T-cell (primary cell): ENCODE results near the gene C10orf90. TPM values are rescaled to one million over a fixed set of nuclear protein-coding genes. Genes with fewer than 3 reads are reported as not detected.

Experiments used
- ATAC-seq, 4 experiments: fragments of 200-7000 bp in 3 of 4; fragments of 150-1000 bp in 1 of 4; cut with Tn5 transposase; replicated peaks in 1 of 4; 1 replicate in 3 of 4; 2 replicates in 1 of 4; pipeline ENCODE4 v1.10.0; 2021; ENCODE audit warnings: moderate library complexity in 3 of 4, mild to moderate bottlenecking in 2 of 4, moderate number of reproducible peaks in 1 of 4
- CTCF ChIA-PET, 2 donors: fragments of 300-600 bp; sonication (Branson Sonifier 250); formaldehyde crosslinking; loops; one replicate each; lab custom pipeline; 2022; ENCODE audit warnings: antibody characterized with exemption in 2 of 2; lab: Charles Lee
- POLR2A ChIA-PET, 2 donors: fragments of 300-600 bp; sonication (Branson Sonifier 250); formaldehyde crosslinking; loops; one replicate each; lab custom pipeline; 2022; ENCODE audit warnings: antibody characterized with exemption in 2 of 2; lab: Charles Lee
- DNase-seq, 35 experiments: peaks; one replicate each; pipeline versions ENCODE4 v3.0.0 to v3.0.0-alpha.2; 2013 to 2023
- H3K27ac ChIP-seq: one replicate; pipeline ENCODE4 v1.5.1; 2013; ENCODE audit warnings: low read length
- H3K27me3 ChIP-seq, 2 experiments: replicated peaks in 1 of 2; 1 replicate in 1 of 2; 2 replicates in 1 of 2; pipeline versions ENCODE4 v1.6.1 to v1.7.0; 2013; ENCODE audit warnings: low read length in 1 of 2, mixed read lengths in 1 of 2; ENCODE audit not compliant: control insufficient read depth in 2 of 2, insufficient read depth in 2 of 2; ENCODE audit errors: extremely low read depth in 1 of 2
- H3K36me3 ChIP-seq, 2 donors: 1 replicate in 1 of 2; 2 replicates in 1 of 2; pipeline versions ENCODE4 v1.6.1 to v1.7.0; 2013; ENCODE audit warnings: low read length in 1 of 2; ENCODE audit not compliant: control insufficient read depth in 2 of 2, insufficient read depth in 1 of 2; ENCODE audit errors: extremely low read depth in 1 of 2
- H3K4me1 ChIP-seq, 2 experiments: 1 replicate in 1 of 2; 2 replicates in 1 of 2; pipeline versions ENCODE4 v1.6.1 to v1.7.0; 2013; ENCODE audit warnings: low read length in 2 of 2, mixed read lengths in 1 of 2; ENCODE audit not compliant: insufficient read depth in 2 of 2, control insufficient read depth in 1 of 2; ENCODE audit errors: extremely low read depth in 1 of 2
- H3K4me3 ChIP-seq, 2 donors: 1 replicate in 1 of 2; 2 replicates in 1 of 2; pipeline versions ENCODE4 v1.5.1 to v1.7.0; 2013; ENCODE audit warnings: mild to moderate bottlenecking in 2 of 2, low read length in 1 of 2, moderate library complexity in 1 of 2; ENCODE audit not compliant: control insufficient read depth in 1 of 2; ENCODE audit errors: extremely low read depth in 1 of 2
- H3K9me3 ChIP-seq: 2 replicates; pipeline ENCODE4 v1.7.0; 2013
- H3K27ac Mint-ChIP-seq, 2 donors: one replicate each; pipeline ENCODE4 v1.8.0; 2020 to 2021; ENCODE audit warnings: mild to moderate bottlenecking in 2 of 2, mixed read lengths in 2 of 2
- H3K27me3 Mint-ChIP-seq, 2 donors: one replicate each; pipeline ENCODE4 v1.8.0; 2021 to 2022; ENCODE audit warnings: mixed read lengths in 2 of 2
- H3K36me3 Mint-ChIP-seq: one replicate; pipeline ENCODE4 v1.8.0; 2021; ENCODE audit warnings: mixed read lengths
- H3K4me1 Mint-ChIP-seq, 3 donors: one replicate each; pipeline ENCODE4 v1.8.0; 2020 to 2022; ENCODE audit warnings: mixed read lengths in 3 of 3, mild to moderate bottlenecking in 1 of 3
- H3K4me3 Mint-ChIP-seq, 3 donors: one replicate each; pipeline ENCODE4 v1.8.0; 2020 to 2022; ENCODE audit warnings: mild to moderate bottlenecking in 3 of 3, mixed read lengths in 3 of 3, moderate library complexity in 3 of 3
- H3K9me3 Mint-ChIP-seq, 3 donors: one replicate each; pipeline ENCODE4 v1.8.0; 2020 to 2022; ENCODE audit warnings: mixed read lengths in 3 of 3
- WGBS: methylation state at CpG from one replicate; pipeline ENCODE4 v1.1.5; 2013; ENCODE audit warnings: missing lambda C conversion rate; ENCODE audit not compliant: insufficient coverage; 5-methylcytosine and 5-hydroxymethylcytosine counted together
- total RNA-seq, 35 experiments: library from RNA in 6 of 35; stranded (reverse) in 6 of 35; fragments of 120-200 nt in 1 of 35; gene quantifications; one replicate each; pipeline versions ENCODE4 v1.2.1 to v1.2.4 and lab custom pipeline; 2013 to 2026

The C10orf90 gene
- total RNA-seq, 5 donors from 2014 or later (not counting 1 experiment from before 2014, with no cell fraction given) = not detected

DNA sequence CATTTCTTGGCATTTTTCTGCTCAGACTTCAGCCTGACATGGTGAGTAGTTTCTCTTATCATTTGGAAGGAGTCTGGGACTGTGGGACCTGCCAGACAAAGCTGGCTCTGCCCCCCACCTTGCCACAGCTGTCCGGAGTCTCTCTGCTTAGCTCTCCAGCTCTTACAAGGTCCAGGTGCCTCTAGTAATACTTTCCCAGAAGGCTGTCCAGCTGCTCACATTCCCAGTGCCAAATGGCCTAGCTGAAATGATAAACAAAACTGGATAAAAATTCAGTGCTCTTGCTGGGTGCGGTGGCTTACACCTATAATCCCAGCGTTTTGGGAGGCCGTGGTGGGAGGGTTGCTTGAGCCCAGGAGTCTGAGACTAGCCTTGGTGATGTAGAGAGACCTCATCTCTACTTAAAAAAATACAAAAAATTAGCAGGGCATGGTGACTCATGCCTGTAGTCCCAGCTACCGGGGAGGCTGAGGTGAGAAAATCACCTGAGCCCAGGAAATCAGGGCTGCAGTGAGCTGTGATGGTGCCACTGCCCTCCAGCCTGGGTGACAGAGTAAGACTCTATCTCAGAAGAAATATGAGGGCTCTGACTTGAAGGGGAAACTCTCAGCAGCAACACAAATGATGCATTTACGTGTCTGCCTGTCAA lies 86.8 kb downstream of the C10orf90 start:
- no peaks in the 10 kb centered on the region for H3K4me1 Mint-ChIP-seq
- ATAC-seq (no peak), DNase-seq (no peak)
- 74% methylated on average over 3 of the region's 6 CpGs for WGBS
- no peaks in the 10 kb centered on the region for H3K36me3 ChIP-seq
- H3K36me3 Mint-ChIP-seq = no peaks in the 10 kb centered on the region
- CTCF ChIA-PET = no interaction called here
- H3K4me3 ChIP-seq = no peak overlapping the region
- no peaks in the 10 kb centered on the region for H3K9me3 ChIP-seq
- peaks cover 4 to 5% of the 10 kb centered on the region in 2 donors for H3K27me3 Mint-ChIP-seq
- no peak overlapping the region for H3K27ac Mint-ChIP-seq
- POLR2A ChIA-PET = no interaction called here
- peaks cover 0 to 8% of the 10 kb centered on the region in 2 experiments for H3K27me3 ChIP-seq
- no peaks in the 10 kb centered on the region for H3K4me1 ChIP-seq
- no peak overlapping the region for H3K27ac ChIP-seq
- H3K4me3 Mint-ChIP-seq = no peak overlapping the region
- peaks cover 0 to 8% (median 0%) of the 10 kb centered on the region in 3 donors for H3K9me3 Mint-ChIP-seq

DNA sequence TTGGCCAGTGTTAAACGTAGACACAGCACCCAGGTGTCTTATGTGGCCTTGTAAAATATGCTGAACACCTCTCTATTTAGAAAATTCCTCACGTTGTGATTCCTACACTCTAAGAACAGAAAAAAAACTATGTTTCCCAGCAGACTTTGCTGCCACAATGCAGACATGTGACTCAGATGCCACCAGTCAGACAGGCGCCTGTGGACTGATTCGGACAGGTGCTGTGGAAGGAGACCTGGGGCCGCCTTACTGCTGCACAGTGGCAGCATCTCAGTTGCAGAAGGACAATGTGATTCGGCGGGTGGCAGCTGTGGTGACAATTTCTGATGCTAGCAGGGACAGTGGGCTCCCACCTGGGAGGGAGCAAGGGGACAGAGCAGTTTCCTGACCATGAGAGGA lies 88.8 kb downstream of the C10orf90 start:
- Histone ChIP-seq H3K36me3 (no peaks in the 10 kb centered on the region), H3K9me3 (no peaks in the 10 kb centered on the region), H3K4me3 (no peak overlapping the region), H3K27ac (no peak overlapping the region), H3K27me3 (peaks cover 0 to 4% of the 10 kb centered on the region in 2 experiments), H3K4me1 (no peaks in the 10 kb centered on the region)
- ATAC-seq (no peak), DNase-seq (no peak)
- POLR2A ChIA-PET = no interaction called here
- CTCF ChIA-PET = no interaction called here
- Mint-ChIP-seq H3K27ac (no peak overlapping the region), H3K4me1 (no peaks in the 10 kb centered on the region), H3K4me3 (no peak overlapping the region), H3K9me3 (peaks cover 0 to 8% (median 2%) of the 10 kb centered on the region in 3 donors), H3K36me3 (no peaks in the 10 kb centered on the region), H3K27me3 (peaks cover 4 to 5% of the 10 kb centered on the region in 2 donors)
- WGBS = 87% methylated on average over 6 of the region's 7 CpGs

DNA sequence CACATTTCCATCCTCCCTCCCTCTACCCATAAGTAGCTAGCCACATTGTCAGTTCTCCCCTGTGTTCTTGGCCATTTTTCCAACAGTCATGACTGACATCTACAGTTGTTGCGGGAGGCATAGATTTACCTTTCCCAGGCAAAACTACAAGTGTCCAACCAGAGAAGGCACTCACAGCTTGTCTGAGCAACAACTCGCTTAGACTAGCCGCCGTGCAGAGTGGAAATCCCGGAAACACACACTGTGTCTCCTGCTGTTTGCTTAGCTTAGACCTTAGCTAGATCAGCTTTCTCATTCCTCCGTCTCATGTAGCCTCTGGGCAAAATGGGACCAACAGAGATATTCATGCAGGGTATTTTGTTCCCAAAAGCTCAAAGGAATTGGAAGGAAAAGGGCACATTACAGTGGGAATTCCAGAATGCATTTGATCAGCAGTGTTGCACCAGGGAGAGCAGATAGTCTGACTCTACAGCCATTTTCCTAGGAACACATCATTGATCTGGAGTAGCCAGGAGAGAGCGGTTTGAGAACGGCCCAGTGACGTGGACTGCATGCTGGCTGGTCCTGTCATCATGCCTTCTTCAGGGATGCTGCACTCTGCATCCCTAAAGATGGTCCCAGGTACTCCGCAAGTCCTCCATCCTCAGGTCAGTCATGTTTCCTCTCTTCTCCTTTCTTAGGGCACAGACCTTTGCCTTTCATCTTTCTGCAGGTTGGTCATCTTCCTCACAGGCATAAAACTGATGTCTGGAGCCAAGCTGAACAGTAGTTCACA lies 89.4 kb downstream of the C10orf90 start:
- Histone ChIP-seq H3K4me3 (no peak overlapping the region), H3K36me3 (no peaks in the 10 kb centered on the region), H3K9me3 (no peaks in the 10 kb centered on the region), H3K27me3 (peaks cover 0 to 4% of the 10 kb centered on the region in 2 experiments), H3K4me1 (no peaks in the 10 kb centered on the region), H3K27ac (no peak overlapping the region)
- 69% methylated on average over 8 of the region's 10 CpGs for WGBS
- H3K9me3 Mint-ChIP-seq = peaks cover 0 to 8% (median 2%) of the 10 kb centered on the region in 3 donors
- ChIA-PET CTCF (interaction anchor here in 1 of 2 donors (0.6 kb wide), 1 partner anchor 635 kb away, joined by 5 read pairs; no protein-coding TSS in a partner anchor), POLR2A (no interaction called here)
- H3K4me1 Mint-ChIP-seq = no peaks in the 10 kb centered on the region
- H3K36me3 Mint-ChIP-seq = no peaks in the 10 kb centered on the region
- no peak overlapping the region for H3K4me3 Mint-ChIP-seq
- H3K27me3 Mint-ChIP-seq = peaks cover 4 to 5% of the 10 kb centered on the region in 2 donors
- H3K27ac Mint-ChIP-seq = no peak overlapping the region
- DNase-seq = no peak
- no peak for ATAC-seq

DNA sequence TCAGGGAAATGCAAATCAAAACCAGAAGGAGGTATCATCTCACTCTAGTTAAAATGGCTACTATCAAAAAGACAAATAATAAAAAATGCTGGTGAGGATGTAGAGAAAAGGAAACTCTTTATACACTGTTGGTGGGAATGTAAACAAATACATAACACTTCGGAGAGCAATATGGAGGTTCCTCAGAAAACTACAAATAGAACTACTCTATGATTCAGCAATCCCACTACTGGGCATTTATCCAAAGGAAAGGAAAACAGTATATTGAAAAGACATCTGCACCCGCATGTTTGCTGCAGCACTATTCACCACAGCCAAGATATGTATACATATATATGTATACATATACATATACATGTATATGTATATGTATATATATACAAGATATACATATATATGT lies 94.2 kb downstream of the C10orf90 start:
- H3K27ac Mint-ChIP-seq = no peak overlapping the region
- Histone ChIP-seq H3K4me1 (no peaks in the 10 kb centered on the region), H3K27me3 (no peaks in the 10 kb centered on the region), H3K4me3 (no peak overlapping the region), H3K27ac (no peak overlapping the region), H3K36me3 (no peaks in the 10 kb centered on the region), H3K9me3 (no peaks in the 10 kb centered on the region)
- no CpG with 5 or more reads among the region's 2 CpGs for WGBS
- H3K36me3 Mint-ChIP-seq = no peaks in the 10 kb centered on the region
- POLR2A ChIA-PET = no interaction called here
- DNase-seq (no peak), ATAC-seq (no peak)
- H3K4me1 Mint-ChIP-seq = no peaks in the 10 kb centered on the region
- H3K9me3 Mint-ChIP-seq = peaks cover 0 to 3% (median 2%) of the 10 kb centered on the region in 3 donors
- H3K27me3 Mint-ChIP-seq = peaks cover 3 to 7% of the 10 kb centered on the region in 2 donors
- no peak overlapping the region for H3K4me3 Mint-ChIP-seq
- CTCF ChIA-PET = no interaction called here

DNA sequence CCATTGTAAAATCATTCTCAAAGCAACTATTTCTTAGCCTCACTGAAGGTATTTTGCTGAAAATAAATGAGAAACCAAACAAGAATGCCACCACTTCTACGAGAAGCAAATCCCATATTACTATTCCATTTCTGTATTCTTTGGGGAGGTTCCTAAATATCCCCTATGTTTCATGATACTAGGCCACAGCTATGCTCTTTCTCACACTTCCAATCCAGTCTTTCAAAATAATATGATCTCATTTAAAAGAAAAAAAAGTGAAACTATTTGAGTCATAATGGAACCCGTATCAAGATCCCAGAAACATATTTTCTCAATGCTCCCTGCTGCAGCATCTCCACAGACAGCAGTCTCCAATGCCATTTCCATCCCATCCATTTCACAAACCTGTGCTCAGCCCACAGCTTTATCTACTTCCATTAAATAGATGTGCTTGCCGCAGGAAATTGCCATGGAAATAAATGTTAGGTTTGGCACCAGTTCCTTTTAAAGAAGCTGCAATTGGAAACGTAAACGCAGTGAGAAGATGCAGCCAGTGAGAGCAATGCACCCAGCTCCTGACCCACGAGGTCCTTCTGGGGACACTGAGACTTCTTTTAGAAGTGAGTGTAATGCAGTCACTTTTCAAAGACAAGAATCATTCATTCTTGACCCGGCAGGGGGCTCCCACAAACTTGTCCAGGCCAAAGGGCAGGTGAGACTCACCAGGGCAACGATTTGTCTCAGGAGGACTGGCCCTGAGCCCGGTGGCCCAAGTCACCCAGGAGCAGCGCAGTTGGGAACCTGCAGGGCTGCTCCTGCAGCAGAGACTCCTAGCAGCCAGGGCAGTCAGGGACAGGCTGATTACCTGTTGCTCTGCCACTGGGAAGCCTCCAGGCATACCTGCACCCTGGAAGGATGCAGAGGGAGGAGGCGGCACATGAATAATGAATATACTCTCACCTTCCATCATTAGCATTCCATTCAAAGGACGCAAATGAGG lies 99.6 kb downstream of the C10orf90 start:
- Histone ChIP-seq H3K9me3 (no peaks in the 10 kb centered on the region), H3K27ac (no peak overlapping the region), H3K36me3 (no peaks in the 10 kb centered on the region), H3K27me3 (no peaks in the 10 kb centered on the region), H3K4me3 (no peak overlapping the region), H3K4me1 (no peaks in the 10 kb centered on the region)
- CTCF ChIA-PET = no interaction called here
- 70% methylated on average over 6 of the region's 12 CpGs for WGBS
- Mint-ChIP-seq H3K27ac (no peak overlapping the region), H3K36me3 (no peaks in the 10 kb centered on the region), H3K9me3 (peaks cover 0 to 7% (median 0%) of the 10 kb centered on the region in 3 donors), H3K4me1 (no peaks in the 10 kb centered on the region), H3K27me3 (peaks cover 5 to 14% of the 10 kb centered on the region in 2 donors), H3K4me3 (no peak overlapping the region)
- ATAC-seq = no peak
- POLR2A ChIA-PET = no interaction called here
- DNase-seq = no peak

DNA sequence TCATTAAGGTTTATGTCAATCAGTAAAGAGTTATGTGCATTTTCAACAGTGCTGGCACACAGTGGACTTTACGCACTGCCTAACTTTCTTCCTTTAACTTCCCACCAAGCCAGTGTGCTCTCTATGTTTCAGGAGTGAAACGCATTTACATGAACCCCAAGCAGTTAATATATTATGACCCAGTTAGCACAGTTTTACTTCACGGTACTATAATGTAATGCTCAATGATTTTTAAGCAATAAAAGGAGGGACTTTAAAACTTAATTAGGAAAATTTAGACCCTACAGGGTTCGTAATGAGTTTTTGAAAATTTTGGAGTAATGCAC lies 100.3 kb downstream of the C10orf90 start:
- H3K27ac Mint-ChIP-seq = no peak overlapping the region
- no peaks in the 10 kb centered on the region for H3K36me3 ChIP-seq
- CTCF ChIA-PET = no interaction called here
- H3K9me3 Mint-ChIP-seq = peaks cover 0 to 7% (median 0%) of the 10 kb centered on the region in 3 donors
- no peaks in the 10 kb centered on the region for H3K4me1 ChIP-seq
- H3K4me3 Mint-ChIP-seq = no peak overlapping the region
- no peaks in the 10 kb centered on the region for H3K9me3 ChIP-seq
- no CpG with 5 or more reads among the region's 4 CpGs for WGBS
- no peaks in the 10 kb centered on the region for H3K27me3 ChIP-seq
- no peaks in the 10 kb centered on the region for H3K36me3 Mint-ChIP-seq
- peaks cover 5 to 12% of the 10 kb centered on the region in 2 donors for H3K27me3 Mint-ChIP-seq
- H3K4me1 Mint-ChIP-seq = no peaks in the 10 kb centered on the region
- H3K4me3 ChIP-seq = no peak overlapping the region
- POLR2A ChIA-PET = no interaction called here
- no peak for DNase-seq
- no peak overlapping the region for H3K27ac ChIP-seq
- ATAC-seq = no peak
